ENCODE results near the gene PXMP2.

DNA sequence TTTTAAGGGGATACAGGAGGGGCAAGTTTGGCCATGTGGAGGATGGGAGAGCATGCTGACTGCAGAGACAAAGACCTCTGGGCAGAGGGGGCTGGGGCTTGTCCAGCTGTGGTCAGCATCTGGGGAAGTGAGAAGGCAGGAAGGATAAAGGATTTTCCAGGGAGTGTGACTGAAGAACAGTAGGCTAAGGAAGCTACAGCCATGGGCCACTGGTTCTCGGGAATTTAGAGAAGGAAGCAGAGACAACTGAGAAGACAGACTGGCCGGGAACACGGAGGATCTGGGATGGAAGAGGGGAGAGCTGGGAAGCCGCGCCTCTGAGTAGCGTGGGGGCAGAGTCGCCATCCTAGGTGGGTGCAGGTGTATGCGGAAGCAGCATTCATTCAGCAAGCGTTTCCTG, 16.3 kb downstream of the PXMP2 start:
- TF ChIP-seq, protein P1, sequence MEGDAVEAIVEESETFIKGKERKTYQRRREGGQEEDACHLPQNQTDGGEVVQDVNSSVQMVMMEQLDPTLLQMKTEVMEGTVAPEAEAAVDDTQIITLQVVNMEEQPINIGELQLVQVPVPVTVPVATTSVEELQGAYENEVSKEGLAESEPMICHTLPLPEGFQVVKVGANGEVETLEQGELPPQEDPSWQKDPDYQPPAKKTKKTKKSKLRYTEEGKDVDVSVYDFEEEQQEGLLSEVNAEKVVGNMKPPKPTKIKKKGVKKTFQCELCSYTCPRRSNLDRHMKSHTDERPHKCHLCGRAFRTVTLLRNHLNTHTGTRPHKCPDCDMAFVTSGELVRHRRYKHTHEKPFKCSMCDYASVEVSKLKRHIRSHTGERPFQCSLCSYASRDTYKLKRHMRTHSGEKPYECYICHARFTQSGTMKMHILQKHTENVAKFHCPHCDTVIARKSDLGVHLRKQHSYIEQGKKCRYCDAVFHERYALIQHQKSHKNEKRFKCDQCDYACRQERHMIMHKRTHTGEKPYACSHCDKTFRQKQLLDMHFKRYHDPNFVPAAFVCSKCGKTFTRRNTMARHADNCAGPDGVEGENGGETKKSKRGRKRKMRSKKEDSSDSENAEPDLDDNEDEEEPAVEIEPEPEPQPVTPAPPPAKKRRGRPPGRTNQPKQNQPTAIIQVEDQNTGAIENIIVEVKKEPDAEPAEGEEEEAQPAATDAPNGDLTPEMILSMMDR (conservative IDR thresholded peaks at IDR 0.05; ENCODE audit: low read depth, low read length) = no peak
- TF ChIP-seq EZH2 (IDR thresholded peaks at IDR 0.05; ENCODE audit: low read length, unreplicated experiment) = no peak
